Esophagus (tissue), 2 donors: ENCODE data around the gene MILR1. TPM values are rescaled to one million over a fixed set of nuclear protein-coding genes. Genes with fewer than 3 reads are reported as not detected.

Experiments used
- H3K27ac ChIP-seq, 2 donors: one replicate each; pipeline ENCODE4 v1.5.1; 2013; ENCODE audit warnings: low read depth in 2 of 2, mild to moderate bottlenecking in 2 of 2, inconsistent platforms in 1 of 2, low read length in 1 of 2, moderate library complexity in 1 of 2
- H3K27me3 ChIP-seq, 2 donors: one replicate each; pipeline ENCODE4 v1.6.1; 2013; ENCODE audit warnings: low read length in 2 of 2, control low read depth in 1 of 2, mild to moderate bottlenecking in 1 of 2; ENCODE audit not compliant: insufficient read depth in 2 of 2, control insufficient read depth in 1 of 2
- H3K36me3 ChIP-seq, 2 donors: one replicate each; pipeline ENCODE4 v1.6.1; 2013; ENCODE audit warnings: low read length in 1 of 2; ENCODE audit not compliant: control insufficient read depth in 2 of 2, insufficient read depth in 2 of 2
- H3K4me1 ChIP-seq, 2 donors: one replicate each; pipeline ENCODE4 v1.6.1; 2013; ENCODE audit warnings: low read length in 1 of 2; ENCODE audit not compliant: control insufficient read depth in 2 of 2, insufficient read depth in 2 of 2
- H3K4me3 ChIP-seq, 2 donors: one replicate each; pipeline ENCODE4 v1.5.1; 2013; ENCODE audit warnings: low read length in 2 of 2, mild to moderate bottlenecking in 2 of 2, low read depth in 1 of 2, moderate library complexity in 1 of 2
- H3K9me3 ChIP-seq, 2 donors: one replicate each; pipeline ENCODE4 v1.6.1; 2013; ENCODE audit warnings: mild to moderate bottlenecking in 2 of 2, low read depth in 1 of 2, low read length in 1 of 2, moderate library complexity in 1 of 2; ENCODE audit not compliant: control insufficient read depth in 2 of 2, insufficient read depth in 1 of 2
- WGBS, 2 donors: extraction: QIAGEN DNeasy Blood & Tissue Kit; methylation state at CpG; one replicate each; pipeline ENCODE4 v1.1.7; 2013; 5-methylcytosine and 5-hydroxymethylcytosine counted together
- polyA plus RNA-seq, 2 donors: library from polyadenylated mRNA; stranded (reverse); fragments of 200-250 nt; gene quantifications; one replicate each; pipeline ENCODE4 v1.2.3, GENCODE V29; 2013
- donor health status: healthy with polysubstance abuse.
- donor health status: Bipolar disorder and iron deficiency.

The MILR1 gene
- under 1 TPM; 0.51 to 0.79 TPM for polyA plus RNA-seq

GRCh38 chr17:64448665-64449512, at the start of gene MILR1:
Gene MILR1, plus strand, starts transcription at chr17:64449115. Its CDS starts 54 bp downstream, at chr17:64449169.
- Histone ChIP-seq H3K27ac (peak within 1 kb of the TSS in 1 of 2 donors; percentile 33), H3K4me3 (no peak within 1 kb of the TSS), H3K36me3 (no peaks in the 10 kb centered on the region), H3K9me3 (no peaks in the 10 kb centered on the region), H3K27me3 (no peaks in the 10 kb centered on the region), H3K4me1 (no peaks in the 10 kb centered on the region)
- WGBS, 2 donors, result 29 to 35% methylated on average over 10 of the region's 10 CpGs

DNA sequence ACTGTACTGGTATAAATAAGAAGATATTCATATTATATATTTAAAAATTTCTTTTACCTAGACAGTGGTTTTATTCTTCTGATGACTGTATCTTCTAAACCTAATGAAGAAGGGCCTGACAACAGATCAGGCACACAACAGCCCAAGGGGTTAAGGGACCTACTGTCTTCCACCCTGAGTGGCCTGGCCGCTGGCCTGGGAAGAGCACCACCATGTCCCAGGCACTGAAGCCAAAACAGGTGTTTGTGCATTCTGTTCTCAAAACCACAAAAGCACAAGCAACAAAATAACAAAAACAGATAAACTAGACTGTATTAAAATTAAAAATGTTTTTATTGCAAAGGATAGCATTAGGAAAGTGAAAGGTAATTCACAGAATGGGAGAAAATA, 49.2 kb upstream of the MILR1 start:
- WGBS, 2 donors, result 79 to 91% methylated on average over 1 of the region's 1 CpG
- Histone ChIP-seq H3K4me3 (no peak overlapping the region), H3K4me1 (no peaks in the 10 kb centered on the region), H3K9me3 (no peaks in the 10 kb centered on the region), H3K27ac (no peak overlapping the region), H3K27me3 (no peaks in the 10 kb centered on the region), H3K36me3 (no peaks in the 10 kb centered on the region)

GRCh38 chr17:64400642-64401041, 48.3 kb upstream of the MILR1 start:
- WGBS, 2 donors, result 74 to 78% methylated on average over 7 of the region's 7 CpGs
- no peaks in the 10 kb centered on the region for H3K4me1 ChIP-seq

GRCh38 chr17:64401244-64401860, 47.6 kb upstream of the MILR1 start:
- no peaks in the 10 kb centered on the region for H3K9me3 ChIP-seq
- H3K27ac ChIP-seq, result no peak overlapping the region
- WGBS, 2 donors, result 81 to 83% methylated on average over 8 of the region's 8 CpGs
- H3K27me3 ChIP-seq, result no peaks in the 10 kb centered on the region
- H3K36me3 ChIP-seq, result no peaks in the 10 kb centered on the region
- no peaks in the 10 kb centered on the region for H3K4me1 ChIP-seq
- H3K4me3 ChIP-seq, result no peak overlapping the region

More at GRCh38 chr17:64400642-64401041, 48.3 kb upstream of the MILR1 start:
- Histone ChIP-seq H3K4me3 (no peak overlapping the region), H3K9me3 (no peaks in the 10 kb centered on the region), H3K27ac (no peak overlapping the region), H3K27me3 (no peaks in the 10 kb centered on the region), H3K36me3 (no peaks in the 10 kb centered on the region)

- H3K9me3 ChIP-seq, result no peaks in the 10 kb centered on the region
- no peak overlapping the region for H3K4me3 ChIP-seq
- H3K4me1 ChIP-seq, result no peaks in the 10 kb centered on the region
- 82% methylated on average over 2 of the region's 2 CpGs for WGBS, 2 donors
- H3K36me3 ChIP-seq, result no peaks in the 10 kb centered on the region
- H3K27me3 ChIP-seq, result no peaks in the 10 kb centered on the region
- no peak overlapping the region for H3K27ac ChIP-seq
Measured at GRCh38 chr17:64401941-64402340, 47.0 kb upstream of the MILR1 start.

GRCh38 chr17:64402469-64402868, 46.4 kb upstream of the MILR1 start:
- Histone ChIP-seq H3K27ac (no peak overlapping the region), H3K36me3 (no peaks in the 10 kb centered on the region), H3K4me1 (no peaks in the 10 kb centered on the region), H3K27me3 (no peaks in the 10 kb centered on the region), H3K4me3 (no peak overlapping the region), H3K9me3 (no peaks in the 10 kb centered on the region)
- 94 to 97% methylated on average over 5 of the region's 5 CpGs for WGBS, 2 donors

DNA sequence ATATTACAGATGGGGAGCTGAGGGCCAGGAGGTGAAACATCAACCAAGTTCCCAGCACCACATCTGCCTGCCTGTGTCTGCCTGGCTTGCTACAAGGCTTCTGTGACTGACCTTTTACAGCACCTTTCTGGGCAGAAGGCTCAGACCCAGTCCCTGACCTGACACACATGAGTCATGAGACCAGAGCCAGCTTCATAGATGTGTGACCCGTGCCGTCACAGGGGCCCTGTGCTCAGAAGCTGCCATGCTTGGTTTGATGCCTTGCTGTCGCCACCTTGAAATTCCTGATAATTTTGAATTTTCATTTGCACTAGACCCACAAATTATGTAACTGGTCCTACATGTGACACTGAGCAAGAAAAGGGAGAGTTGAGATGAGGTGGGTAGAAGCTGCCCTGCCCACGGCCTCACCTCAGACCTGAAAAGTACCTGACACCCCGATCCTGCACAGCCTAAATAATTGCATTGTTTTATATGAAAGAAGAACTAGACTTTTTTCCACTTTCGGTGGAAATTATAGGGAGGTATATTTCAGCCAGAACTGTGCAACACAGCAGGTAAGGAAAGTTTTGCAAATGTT, 44.9 kb upstream of the MILR1 start:
- 91 to 93% methylated on average over 6 of the region's 6 CpGs for WGBS, 2 donors
- no peaks in the 10 kb centered on the region for H3K36me3 ChIP-seq
- no peak overlapping the region for H3K4me3 ChIP-seq
- H3K27me3 ChIP-seq, result no peaks in the 10 kb centered on the region
- H3K9me3 ChIP-seq, result no peaks in the 10 kb centered on the region
- H3K27ac ChIP-seq, result no peak overlapping the region
- H3K4me1 ChIP-seq, result no peaks in the 10 kb centered on the region

DNA sequence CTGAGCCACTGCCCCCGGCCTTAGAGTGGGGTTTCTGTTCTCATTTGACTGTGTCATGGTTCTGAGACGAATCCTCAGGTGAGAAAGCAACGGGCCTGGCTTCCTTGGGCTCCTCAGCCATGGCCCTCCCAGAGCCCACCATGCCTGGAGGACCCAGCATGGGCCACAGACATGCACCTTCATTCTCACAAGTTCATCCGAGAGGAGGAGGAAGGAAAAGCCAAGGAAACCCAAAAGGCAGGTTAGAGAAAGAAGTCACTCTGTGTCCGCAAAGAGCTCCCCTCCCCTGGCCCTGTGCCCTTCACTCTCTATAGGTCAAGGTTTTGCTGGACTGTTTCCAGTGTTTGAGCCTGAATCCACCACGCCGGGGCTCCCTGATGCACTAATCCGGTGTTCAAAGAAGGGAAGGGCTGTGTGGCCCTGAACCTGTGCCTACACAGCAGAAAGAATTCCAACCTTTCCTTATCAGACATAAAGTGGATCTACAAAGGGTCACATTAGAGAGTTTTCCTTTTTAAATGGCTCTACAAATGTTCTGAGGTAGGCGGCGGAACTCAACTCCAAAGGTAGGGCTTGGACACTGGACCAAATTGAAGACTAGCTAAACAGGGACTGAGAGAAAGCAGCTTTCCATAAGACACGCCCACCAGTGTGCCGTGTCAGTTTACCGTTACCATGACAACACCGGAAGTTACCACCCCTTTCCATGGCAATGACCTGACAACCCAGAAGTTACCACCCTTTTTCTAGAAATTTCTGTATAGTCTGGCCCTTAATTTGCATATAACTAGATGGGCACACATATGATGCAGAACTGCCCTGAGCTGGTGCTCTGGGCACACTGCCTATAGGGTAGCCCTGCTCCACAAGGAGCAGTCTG, 42.4 kb upstream of the MILR1 start:
- no peaks in the 10 kb centered on the region for H3K27me3 ChIP-seq
- H3K9me3 ChIP-seq, result no peaks in the 10 kb centered on the region
- no peaks in the 10 kb centered on the region for H3K36me3 ChIP-seq
- H3K4me1 ChIP-seq, result peaks cover 0 to 3% of the 10 kb centered on the region in 2 donors
- WGBS, 2 donors, result 81 to 85% methylated on average over 14 of the region's 14 CpGs
- H3K27ac ChIP-seq, result no peak overlapping the region
- H3K4me3 ChIP-seq, result no peak overlapping the region
